Mesenteric fat pad (tissue), 1 donor: Measurements from ENCODE around the gene JAML. TPM values are rescaled to one million over a fixed set of nuclear protein-coding genes. Genes with fewer than 3 reads are reported as not detected.
"Not testable (repeated sequence)": the region's sequence is repeated elsewhere in the genome, so short reads cannot be mapped to it uniquely, and the experiment has no call there.

Source experiments
- DNase-seq: peaks from one replicate; pipeline ENCODE4 v3.0.0-alpha.2; 2020; ENCODE audit warnings: low spot score
- total RNA-seq: library from RNA; stranded (reverse); fragmentation: NEBNext Ultra II Directional; extraction: Animal tissue kit (Norgen Biotek cat#: 25700); gene quantifications from one replicate; pipeline ENCODE4 v1.2.1, GENCODE V29; 2021
- donor health status: DM: yes; HTN: yes; CAD: no.

JAML gene
- total RNA-seq, 1 donor from 2014 or later = 7.9 TPM

DNA sequence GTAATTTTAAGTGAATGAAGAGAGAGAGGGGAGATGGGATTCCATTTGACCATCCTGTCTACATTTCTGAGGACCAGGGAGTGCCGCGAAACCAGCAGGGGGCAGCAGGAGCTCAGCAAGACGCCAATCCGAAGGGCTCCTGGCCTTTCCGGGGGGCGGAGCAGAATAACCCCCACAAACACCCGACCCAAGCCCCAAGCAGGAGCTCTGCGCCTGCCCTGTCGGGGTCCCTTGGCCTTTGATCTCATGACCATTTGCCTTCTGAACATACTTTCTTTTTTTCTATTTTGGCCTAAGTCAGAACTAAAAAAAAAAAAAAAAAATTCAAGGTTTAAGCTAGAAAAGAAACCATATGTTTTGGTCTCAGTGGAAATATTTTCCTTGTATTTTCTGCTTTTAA, 26.4 kb downstream of the JAML start:
- no peak for DNase-seq

DNA sequence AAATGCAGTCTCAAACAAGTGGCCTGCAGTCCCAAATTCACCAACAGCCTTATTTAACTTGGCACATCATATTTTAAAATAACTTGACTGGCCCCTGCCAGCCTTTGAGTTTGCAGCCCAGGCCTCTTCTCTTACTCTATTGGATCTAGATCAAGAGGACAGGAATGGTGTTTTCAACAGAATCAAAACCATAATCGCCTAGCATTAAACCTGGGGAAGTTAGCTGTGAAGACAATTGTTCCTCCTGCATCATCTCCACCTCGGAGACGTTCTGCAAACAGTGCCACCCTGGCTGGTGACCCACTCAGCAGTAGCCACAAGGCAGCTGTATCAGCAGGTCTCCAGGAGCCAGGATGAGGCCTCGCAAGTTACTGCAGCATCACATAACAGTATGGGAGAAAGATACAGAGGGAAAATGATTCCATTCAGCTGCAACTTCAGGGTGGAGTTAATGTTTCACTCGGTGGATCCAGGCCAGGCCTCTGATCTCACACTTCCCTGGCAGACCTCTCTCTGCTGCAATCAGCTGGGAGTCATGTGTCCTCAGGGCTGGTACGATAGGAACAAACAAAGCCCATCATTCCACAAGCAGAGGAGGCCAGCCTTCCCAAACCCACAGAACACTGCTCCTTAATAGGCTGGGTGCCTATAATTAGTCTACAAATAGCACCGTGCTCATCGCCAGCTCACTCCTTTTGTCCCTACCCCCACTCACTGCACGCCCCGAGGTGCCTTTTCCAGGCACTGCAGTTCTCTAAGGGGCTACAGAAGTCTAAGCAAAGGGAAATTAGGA, 29.8 kb downstream of the JAML start:
- no peak for DNase-seq

DNA sequence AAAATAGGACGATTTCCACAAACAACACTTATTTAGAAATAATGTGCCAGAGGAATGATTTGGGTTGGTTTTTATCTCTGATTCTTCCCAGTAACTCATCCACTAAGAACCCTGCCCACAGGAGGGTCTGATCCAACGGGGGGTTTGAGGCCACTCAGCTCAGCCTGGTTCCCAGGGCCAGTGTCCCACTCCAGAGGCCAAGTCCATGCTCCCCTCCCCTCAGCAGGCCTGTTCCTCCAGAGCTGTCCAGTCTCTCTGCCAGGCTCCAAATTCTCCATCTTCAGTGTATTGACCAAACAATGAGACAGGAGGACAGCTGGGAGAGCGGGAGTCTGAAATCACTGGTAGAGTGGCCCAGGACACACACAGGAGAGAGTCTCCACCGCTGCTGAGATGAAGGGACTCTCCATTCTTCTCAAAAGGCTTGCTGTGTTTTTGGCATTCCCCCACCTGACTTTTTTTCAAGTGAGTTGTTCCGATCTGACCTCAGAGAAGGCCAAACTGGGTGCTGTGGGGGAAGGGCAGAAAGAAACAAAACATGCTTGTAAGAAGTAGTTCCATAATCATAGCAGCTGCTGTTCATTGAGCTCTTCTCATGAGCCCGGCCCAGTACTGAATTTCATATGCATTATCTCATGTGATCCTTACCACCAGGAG, 30.8 kb downstream of the JAML start:
- no peak for DNase-seq

DNA sequence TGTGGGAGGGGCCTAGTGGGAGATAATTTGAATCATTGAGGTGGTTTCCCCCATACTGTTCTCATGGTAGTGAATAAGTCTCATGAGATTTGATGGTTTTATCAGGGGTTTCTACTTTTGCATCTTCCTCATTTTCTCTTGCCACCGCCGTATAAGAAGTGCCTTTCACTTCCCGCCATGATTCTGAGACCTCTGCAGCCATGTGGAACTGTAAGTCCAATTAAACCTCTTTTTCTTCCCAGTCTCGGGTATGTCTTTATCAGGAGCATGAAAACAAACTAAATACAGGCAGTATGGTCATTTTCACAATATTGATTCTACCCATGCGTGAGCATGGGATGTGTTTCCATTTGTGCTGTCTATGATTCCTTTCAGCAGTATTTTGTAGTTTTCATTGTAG, 32.0 kb downstream of the JAML start:
- not testable (repeated sequence) for DNase-seq

DNA sequence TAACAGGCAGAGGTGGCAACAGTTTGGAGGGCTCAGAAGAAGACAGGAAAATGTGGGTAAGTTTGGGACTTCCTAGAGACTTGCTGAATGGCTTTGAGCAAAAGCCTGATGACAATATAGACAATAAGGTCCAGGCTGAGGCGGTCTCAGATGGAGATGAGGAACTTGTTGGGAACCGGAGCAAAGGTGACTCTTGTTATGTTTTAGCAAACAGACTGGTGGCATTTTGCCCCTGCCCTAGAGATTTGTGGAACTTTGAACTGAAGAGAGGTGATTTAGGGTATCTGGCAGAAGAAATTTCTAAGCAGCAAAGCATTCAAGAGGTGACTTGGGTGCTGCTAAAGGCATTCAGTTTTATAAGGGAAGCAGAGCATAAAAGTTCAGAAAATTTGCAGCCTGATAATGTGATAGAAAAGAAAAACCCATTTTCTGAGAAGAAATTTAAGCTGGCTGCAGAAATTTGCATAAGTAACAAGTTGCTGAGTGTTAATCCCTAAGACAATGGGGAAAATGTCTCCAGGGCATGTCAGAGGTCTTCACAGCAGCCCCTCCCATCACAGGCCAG, 33.8 kb downstream of the JAML start:
- DNase-seq = not testable (repeated sequence)

DNA sequence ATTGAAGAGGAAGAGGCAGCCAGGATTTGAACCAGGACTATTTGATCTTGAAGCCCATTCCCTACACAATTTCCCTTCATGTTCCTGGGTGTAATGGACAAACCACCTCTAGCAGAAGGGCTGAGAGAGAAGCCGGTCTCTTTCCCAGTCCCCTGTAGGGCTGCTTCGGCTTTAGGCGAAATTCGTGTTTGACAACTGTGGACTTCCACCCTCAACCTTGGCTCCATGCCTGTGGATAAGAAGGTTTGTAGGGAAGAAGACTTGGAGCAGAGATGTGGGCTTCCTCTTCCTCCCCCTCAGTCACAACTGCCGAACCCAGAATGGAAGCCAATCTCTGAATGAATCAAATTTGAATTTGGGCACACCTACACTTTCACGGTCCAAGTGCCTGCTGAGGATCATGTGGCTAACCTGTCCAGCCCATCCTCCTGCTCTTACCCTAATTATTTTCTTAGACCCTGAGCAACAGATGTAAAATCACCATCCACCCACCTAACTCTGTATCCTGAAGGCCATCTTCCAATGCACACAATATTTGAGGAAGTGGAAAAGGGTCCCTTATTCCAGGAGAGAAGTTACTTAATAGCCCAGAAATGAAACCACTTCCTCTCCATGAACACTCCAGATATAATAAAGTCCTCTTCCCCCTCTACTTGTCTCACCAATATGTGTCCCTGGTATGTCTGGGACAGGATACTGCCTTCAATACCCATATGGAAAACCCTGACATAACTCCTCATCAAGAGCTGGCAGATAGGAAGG, 38.3 kb downstream of the JAML start:
- DNase-seq = no peak

DNA sequence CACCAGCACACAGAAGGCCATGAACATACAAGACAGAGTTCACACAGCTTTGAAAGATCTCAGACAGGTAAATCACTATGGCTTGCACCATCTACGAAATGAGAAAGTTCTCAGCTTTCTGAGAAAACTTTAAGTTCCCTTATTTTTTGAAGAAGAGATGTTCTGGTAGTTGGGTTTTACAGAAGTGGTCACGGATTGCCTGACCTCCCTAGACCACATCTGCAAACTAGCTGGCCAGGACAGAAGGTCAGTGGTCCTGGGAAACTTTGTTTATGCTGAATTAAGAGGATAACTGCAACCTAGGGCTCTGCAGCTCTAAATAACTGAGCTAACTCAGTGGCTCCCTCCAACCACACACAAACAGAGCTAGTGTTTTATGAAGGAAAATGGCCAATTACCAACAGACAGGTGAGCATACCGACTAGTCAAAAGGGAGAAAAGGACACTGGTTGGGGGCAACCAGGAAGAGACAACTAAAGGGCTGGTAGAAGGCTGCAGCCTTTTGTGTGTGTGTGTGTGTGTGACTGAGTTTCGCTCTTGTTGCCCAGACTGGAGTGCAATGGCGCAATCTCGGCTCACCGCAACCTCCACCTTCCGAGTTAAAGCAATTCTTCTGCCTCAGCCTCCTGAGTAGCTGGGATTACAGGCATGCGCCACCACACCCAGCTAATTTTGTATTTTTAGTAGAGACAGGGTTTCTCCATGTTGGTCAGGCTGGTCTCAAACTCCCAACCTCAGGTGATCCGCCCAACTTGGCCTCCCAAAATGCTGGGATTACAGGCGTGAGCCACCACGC, 39.8 kb downstream of the JAML start:
- no peak for DNase-seq

DNA sequence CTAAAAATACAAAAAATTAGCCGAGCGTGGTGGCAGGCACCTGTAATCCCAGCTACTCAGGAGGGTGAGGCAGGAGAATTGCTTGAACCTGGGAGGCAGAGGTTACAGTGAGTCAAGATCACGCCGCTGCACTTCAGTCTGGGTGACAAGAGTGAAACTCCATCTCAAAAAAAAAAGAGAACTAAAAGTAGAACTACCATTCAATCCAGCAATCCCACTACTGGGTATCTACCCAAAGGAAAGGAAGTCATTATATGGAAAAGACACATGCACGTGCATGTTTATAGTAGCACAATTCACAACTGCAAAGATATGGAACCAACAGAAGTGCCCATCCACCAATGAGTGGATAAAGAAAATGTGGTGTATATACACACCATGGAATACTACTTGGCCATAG, 41.1 kb downstream of the JAML start:
- DNase-seq = not testable (repeated sequence)

DNA sequence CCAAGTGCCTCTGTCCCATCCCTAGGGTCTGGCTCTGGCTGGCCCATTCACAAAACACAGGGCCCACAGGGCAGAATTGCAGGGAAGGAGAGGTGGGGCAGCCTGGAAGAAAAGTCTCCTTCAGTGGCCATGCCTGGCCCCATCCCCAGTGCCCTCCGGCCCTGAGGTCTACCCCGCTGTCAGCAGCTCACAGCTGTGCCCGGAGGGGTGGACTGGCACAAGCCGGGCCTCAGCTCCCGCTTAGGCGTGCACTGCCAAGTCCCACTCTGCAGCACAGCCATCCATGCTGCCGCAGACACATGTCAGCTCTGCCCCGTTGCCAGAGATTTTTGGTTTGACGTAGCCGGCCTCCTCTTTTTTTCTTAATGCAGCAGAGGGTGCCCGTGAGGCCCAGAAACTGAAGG, 44.5 kb downstream of the JAML start:
- DNase-seq = no peak

DNA sequence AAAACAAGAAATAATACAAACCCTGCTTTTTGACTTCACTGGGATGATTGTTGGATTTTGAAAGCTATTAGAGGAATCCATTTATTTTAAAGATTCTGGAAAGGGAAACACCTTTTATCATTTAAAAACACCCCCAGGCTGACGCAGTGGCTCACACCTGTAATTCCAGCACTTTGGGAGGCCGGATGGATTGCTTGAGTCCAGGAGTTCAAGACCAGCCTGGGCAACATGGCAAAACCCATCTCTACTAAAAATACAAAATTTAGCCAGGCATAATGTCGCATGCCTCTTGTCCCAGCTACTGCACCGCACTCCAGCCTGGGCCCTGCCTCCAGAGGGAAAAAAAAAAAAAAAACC, 48.1 kb downstream of the JAML start:
- no peak for DNase-seq

DNA sequence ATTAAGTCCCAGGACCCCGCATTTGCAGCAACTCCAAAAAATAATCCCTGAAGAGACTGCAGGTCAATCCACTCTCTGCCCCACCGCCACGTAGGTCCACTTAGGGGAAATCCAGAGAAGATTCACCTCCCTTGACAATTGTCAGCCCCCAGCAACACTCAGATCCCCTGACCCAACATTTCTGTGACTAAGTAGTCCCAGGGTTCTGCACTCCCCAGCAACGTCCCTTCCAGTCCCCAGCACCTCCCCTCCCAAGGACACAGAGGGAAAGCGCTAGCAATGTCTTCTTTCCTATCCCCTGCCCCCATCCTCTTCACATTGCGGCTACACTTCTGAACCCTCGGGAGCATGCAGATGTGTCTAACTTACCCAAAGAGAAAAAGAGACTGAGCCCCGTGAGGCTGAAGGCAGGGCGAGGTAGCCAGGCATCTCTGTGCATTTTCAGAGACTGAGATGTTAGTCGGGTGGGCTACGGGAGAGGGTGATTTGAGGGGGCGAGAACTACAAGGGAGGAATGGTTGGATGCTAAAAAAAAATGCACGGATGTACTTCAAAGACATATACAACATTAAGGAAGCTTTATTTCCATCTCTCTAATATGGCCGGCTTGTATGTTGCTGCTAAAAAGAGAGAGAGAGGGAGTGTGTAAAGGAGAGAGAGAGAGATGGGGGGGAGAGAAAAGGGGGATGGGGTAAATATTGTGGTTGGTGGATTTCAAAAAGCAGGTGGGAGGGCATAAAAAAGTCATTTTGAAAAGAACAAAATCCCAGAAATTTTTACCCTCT, 48.6 kb downstream of the JAML start, which contains the start of gene SCN2B:
SCN2B (minus strand) TSS at position 647 of the 785 bp plus-strand sequence; CDS start at position 439, 208 bp downstream.
- no peak for DNase-seq

DNA sequence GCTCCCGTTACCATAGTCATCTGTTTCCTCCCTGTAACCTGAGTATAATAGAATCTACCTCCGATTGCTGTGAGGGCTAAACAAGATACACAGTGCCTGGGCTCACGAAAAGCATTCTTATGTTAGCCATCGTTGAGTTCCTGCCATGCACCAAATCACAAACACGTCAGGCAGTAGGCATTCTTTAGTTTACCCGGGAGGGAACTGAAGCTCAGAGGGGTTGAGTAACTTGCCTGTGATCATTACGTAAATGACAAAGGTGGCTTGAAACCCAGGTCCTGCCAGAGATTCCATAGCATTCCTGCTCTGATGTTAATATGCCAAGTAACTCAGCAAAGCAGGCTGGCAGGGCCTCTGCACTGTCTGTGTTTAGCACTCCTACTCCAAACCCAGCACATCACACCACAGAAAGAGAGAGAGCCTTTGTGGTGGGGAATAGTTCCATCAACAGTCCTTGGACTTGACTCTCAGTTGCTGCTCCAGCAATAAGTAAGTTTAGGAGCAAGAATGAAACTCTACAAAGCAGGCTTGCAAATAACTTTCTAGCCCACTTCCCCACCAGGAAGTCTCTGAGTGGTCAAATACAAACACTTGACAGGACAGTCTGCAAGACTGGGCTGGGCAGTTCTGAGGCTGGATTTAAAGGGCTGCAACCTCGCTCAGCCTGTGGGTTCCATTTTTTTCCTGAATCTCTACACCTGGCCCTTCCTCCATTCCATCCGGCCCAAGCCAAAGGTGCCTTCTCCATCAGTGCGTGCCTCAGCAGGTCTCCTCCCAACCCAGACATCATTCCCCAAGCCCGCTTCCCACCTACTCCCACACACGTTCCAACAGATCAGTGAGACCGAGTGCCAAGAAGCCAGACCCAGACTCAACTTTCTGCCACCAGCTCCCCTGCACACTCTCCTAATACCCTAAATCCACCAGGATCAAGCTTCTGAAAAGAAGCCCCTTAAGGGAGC, 49.5 kb downstream of the JAML start:
- no peak for DNase-seq

DNA sequence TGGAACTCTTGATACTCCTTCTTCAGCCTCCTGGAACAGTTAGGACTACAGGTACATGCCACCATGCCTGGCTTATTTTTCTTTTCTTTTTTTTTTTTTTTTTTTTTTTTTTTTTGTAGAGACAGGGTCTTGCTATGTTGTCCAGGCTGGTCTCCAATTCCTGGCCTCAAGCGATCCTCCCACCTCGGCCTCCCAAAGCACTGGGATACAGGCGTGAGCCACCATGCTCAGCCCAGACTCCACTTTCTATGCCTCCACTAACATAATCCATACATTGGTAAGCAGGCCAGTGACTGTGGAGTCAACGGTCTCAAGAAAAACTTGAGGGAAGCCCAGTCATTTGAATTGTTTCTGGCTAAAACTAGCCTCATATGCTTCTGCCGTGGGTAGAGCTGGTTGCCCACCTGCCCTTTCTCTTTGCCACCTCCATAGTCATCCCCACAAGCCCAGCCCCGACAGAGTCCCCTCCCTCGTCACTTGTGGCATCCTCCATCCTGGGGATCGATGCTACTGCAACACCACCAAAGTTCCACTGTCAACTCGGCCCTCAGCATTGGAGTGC, 50.7 kb downstream of the JAML start:
- no peak for DNase-seq

DNA sequence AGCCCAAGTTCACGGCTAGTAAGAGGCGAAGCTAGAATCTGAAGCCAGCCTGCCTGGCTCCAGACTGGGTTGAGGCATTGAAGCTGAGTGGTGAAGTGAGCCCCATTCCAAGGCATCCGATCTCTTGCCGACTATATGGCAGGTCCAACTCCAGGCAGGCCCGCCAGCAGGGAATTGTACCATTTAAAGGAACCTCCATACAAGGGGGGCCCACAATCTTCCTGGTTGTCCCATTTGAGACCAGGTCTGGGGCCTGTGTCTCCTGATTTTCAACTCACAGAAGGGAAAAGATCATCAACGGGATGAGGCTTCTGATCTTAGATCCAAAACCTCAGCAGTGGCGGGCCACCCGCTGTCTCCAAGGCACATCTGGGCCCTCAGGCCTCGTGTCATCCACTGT, 52.5 kb downstream of the JAML start:
- no peak for DNase-seq

DNA sequence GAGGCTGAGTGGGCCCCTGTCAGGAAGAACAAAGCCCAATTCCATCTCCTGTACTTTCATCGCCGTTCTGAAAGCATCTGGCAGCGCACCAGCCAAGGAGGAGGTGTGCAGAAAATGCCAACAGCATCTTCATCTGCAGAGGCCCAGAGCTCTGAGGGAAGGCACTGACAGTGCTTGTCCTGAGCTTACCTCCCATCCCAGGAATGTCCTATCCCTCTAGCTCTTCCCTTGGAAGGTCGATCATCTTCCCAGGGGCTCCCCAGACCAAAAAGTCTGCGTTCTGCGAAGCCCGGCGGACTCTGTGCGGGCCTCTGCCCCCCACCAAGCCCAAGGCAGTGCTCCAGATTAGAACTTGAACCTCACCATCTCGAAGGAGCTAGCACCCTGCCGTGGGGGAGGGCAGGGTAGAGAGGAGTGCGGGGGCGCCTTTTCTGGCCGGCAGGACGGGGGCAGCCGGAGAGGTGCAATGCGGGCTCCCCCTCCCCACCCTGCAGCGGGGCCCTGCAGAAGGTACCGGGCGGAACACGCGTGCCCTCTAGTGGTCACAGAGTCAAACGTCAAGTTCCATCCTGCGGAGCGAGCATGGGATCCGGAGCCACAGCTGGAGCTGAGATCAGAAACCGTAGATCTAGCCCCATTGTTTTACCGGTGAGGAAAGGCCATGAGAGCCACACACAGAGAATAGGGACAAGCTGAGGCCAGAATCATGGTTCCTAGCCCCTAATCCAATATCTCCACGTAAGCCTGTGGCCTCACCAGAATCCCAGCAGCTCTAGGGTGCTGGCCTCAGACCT, 53.3 kb downstream of the JAML start:
- DNase-seq = no peak

DNA sequence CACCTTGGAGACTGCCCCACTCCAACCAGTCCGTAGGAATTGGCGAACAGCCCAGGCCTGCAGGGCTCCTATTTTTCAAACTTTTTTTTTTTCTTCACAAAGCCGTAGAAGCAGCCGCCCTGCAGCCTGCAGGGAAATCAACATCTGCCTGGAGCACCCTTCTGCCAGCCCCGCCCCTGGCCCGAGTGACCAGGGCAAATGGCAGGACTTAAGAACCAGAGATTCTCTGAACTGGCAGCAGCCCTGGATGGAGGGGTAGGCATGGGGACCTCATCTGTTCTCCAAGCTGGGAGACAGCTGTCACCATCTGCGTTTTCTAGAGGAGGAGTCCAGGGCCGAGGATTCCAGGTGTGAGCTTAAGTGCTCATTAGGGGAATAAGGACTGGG, 53.9 kb downstream of the JAML start:
- DNase-seq = no peak

DNA sequence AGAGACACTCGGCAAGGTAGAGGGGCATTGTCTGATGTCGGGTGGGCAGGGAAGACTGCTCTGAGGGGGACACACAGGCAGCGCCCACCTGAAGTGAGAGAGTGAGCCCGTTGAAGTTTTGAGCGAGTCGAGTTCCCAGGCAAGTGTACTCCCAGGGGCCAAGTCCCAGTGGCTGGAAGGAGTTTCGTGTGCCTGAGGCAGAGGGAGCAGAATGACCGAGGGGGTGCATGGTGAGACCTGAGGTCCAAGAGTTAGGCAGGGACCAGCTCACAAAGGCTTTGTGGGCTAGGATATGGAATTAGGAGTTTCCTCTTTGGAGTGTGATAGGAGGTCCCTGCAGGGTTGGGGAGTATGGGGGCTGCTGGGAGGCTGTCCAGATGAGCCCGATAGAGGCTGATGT, 54.6 kb downstream of the JAML start:
- no peak for DNase-seq
